NCI-H2196 treated with DMSO at 0.1 percent for 48 hours (cell line): ENCODE results near the gene RAB31.

Source experiments
- DNase-seq: peaks from one replicate; lab custom pipeline; 2025; ENCODE audit not compliant: unreplicated experiment; lab: John Stamatoyannopoulos, UW

Gene RAB31

DNA sequence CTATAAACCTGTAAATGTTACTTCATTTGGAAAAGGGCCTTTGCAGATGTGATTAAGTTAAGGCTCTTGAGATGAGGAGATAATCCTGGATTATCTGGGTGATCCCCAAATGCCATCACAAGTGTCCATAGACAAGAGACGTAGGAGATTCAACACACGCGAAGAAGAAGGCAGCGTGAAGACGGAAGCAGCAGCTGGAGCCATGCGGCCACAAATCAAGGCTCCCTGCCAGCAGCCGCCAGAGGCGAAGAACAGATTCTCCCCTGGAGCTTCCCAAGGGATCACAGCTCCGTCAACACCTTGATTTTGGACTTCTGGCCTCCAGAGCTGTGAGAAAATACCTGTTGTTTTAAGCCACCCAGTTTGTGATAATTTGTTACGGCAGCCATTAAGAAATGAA is 194.7 kb downstream of the RAB31 start:
- no peak for DNase-seq

DNA sequence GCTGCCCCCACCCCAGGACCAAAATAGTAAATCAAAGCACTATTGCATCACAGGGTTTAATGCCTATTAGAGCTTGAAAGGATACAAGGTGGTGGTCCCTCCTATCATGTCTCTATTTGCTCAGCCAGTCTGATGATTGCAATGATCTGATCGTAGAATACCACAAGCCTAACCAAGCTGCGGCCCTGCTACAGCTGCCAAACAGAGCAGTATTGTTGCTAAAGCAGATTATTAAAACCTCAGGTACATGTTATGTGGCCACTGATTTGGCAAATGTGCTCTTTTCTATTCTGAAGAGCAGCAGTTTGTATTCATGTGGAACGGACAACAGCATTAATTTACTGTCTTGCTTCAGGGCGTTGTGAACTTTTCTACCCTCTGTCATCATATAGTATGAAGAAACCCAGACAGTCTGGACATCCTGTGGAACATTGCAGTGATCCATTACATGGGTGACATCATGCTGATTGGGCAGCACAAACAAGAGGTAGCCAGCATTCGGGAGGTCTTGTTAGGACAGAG is 197.4 kb downstream of the RAB31 start:
- DNase-seq, result no peak

DNA sequence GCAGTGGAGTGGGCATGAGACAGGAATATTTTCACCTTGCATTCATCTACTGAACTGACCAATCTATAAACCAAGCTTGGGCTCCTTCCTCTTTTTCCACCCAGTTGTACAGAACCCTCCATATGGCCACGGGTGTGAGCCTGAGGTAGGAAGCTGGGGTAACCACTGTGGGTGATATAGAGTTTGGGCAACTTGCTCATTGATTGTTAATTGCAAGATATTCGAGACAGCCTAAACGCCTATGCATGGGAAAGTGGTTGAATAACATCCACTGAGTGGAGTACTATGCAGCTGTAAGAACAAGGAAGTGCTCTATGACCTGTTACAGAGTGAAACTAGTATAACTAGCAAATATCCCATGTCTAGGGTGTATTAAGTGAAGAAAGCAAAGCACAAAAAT is 198.4 kb downstream of the RAB31 start:
- DNase-seq, result no peak

GRCh38 chr18:9907867-9908266 is 199.8 kb downstream of the RAB31 start:
- no peak for DNase-seq

DNA sequence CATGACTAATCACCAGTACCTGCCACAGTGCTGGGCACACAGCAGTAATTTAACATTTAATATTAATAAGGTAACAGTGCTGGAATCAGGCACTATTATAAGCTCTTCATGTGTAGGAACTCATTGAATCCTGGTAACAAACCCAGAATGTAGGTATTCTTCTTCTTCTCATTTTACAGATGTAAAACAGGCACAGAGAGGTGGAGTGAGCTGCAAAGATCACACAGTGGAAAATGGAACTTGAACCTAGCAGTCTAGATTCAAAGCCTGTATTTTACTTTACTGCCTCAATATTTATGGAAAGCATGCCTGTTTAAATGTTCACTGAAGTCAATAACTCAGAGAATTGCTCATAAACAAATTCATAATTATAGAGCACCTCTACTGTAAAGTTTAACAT is 202.0 kb downstream of the RAB31 start:
- no peak for DNase-seq

- DNase-seq, result no peak
These were observed 202.6 kb downstream of the RAB31 start for GRCh38 chr18:9910661-9911060.

GRCh38 chr18:9911226-9911625 is 203.1 kb downstream of the RAB31 start:
- DNase-seq, result no peak
